GM18861 (cell line): Measurements from ENCODE around the gene UBA6.
"Not testable (repeated sequence)": the region's sequence is repeated elsewhere in the genome, so short reads cannot be mapped to it uniquely, and the experiment has no call there.

ENCODE experiments used
- ATAC-seq: cut with Tn5 transposase; IDR thresholded peaks from one replicate; pipeline ENCODE4 v1.9.1; 2021; ENCODE audit not compliant: unreplicated experiment

UBA6 gene

DNA sequence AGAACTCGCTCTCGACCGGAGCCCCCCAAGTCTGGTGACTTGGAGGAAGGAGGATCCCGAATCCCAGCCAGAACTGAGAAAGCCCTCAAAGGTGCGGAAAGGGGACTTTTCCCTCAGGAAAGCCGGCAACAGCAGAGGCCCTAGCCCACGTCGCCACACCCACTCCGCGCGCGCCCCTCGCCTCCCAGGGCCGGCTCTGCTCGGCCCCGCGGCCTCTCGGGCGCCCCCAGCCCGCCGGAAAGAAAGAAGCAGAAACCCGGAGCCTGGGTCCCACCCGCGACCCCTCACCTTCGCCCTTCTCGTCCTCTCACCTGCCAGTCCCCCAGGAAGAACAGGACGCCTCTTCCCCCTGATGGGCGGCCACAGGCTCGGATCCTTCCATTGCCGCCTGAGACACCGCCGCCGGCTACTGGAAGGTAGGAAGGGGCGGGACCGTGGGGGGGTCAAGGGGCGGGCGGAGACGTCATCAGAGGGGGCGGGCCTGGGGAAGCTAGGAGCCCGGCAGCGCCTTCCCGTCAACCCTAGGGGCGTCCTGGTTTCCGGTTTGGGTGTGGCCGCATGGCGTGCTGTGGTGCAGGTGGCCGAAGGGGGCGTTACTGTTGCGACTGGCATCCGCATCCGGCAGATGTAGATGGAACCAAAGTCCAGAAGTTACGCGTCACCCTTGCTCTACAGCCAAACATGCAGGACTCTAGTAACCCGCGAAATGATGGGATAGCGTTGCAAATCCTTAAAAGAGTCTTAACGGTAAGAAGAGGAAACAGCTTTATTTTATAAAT lies at the start of gene UBA6:
Gene UBA6, minus strand, starts transcription at position 418 of the 779 bp plus-strand sequence. Its CDS starts 36 bp downstream, at position 382.
- peak; percentile 96 for ATAC-seq

DNA sequence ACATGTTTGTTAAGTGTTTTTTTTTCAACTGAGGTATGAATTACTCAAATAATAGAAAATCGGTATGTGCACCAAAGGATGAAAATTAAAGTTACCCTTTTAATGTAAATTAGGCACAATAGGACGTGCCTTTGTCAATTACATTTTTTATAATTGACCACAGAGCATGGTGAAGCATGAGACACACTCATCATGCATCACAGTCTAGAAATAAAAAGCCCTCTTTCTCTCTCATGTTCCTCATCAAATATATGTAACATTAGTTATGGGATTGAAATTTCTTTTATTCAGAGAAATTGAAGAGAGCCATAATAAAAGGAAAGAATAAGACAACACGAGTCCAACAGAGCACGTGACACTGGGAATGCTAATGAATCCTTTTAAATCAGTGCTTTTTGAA lies 49.7 kb upstream of the UBA6 start:
- no peak for ATAC-seq

DNA sequence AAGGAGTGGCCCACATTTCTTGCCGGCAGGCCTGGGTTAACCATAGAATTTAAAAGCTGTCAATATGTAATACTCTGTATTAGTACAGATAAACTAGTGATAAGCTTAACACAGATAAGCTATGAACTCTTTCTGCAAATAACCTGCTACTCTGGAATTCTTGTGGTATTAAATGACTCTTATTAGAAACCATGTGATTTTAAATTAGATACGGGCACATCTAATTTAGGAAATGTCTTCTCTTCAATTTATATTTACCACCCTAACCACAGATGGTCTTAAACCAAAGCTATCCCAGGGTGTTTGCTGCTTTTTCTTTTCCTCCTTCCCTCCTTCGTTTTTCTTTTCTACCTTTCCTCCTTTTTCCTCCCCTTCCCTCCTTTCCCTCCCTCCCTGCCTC lies 48.3 kb upstream of the UBA6 start:
- ATAC-seq: no peak

DNA sequence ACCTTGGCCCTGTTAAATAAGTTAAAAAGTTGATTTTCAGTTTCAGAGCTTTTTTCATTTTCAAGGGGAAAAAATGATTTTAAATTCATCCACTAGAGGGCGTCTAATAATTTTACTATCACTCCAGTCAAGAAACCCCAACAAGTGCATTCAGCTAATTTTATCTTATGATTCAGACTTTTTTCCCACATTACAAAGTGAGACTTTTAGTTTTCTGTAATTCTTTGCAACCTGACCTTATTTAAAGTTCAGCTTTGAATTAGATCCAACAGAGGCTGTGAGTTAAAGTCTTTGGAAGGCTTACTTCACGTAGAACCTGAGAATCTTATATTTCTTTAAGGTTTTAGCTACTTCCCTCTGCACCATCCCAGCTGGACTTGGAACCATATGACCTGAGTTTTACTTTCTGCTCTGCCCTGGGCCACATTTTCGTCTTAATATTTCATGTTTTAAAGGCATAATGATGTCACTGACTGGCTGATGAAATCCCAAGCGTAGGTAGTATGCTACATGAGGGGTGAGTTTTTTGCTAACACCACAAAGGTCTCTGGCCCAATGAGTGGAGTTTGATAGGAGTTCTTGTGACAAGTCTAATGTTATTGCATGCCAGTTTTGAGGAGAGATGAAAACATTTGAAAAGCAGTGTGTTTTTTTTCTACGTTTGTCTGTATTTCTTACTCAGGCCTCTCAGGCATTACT lies 46.0 kb upstream of the UBA6 start:
- peak; percentile 60 for ATAC-seq

DNA sequence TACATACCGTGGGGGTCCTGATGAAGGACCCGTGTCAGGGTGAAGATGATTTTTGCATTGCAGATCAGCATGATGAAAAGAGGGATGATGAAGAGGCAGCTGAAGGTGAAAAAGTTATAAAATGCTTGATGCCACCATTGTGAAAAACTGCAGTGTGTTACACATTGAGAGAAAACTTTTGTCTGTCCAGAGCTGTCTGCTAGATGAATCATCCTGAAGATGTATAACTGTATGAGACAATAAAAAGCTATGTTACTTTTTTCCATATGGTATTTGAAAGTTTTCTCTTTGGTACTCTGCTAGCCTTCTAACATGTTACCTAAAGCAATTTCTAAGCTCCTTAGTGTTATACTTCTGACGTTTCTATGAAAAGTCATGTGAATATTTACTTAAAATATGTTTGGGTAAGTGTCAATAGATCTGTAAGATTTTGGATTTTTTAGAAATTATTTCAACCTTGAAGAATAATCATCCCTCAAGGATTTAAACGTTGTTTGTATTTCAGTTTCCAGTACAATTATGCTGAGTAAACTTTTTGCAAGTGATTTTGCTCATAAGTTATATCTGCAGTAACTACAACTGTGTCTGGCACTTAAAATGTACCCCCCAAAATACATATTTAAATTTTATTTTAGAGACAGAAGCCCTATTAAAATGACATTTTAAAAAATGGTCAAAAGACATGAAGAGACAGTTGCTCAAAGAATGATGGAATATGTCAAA lies 43.8 kb upstream of the UBA6 start:
- ATAC-seq: no peak

DNA sequence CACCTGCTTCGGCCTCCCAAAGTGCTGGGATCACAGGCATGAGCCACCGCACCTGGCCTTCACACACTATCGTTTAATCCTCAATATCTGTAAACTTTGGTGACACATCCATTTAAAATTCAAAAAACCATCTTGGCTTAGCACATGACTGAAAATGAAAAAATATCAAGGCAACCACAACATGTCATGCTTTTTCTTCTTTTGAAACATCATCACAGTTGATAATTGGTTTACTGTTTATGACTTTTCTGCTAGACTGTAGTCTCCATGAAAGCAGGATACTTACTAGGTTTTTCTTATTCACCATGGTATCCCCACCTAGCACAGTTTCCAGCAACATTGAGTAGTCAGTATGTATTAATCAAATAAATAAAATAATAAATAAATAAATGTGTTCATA lies 42.2 kb upstream of the UBA6 start:
- no peak for ATAC-seq

- no peak for ATAC-seq
These were observed 35.3 kb upstream of the UBA6 start for GRCh38 chr4:67736262-67736661.

DNA sequence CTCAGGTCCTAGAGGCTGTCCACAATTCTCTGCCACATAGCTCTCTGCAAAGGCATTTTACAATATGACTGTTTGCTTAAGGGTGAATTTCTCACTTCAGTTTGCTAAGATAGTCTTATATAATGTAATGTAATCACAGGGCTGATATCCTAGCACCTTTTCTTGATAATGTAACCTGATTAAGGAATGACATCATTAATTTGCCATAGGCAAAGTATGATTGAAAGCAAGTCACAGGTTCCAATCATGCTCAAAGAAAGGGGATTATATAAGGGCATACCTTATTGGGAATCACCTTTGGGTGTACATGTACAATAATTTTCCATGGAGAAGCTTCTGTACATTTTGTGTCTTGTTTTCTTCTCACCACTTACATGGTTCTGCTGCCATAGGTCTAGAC lies 34.4 kb upstream of the UBA6 start:
- ATAC-seq: no peak

GRCh38 chr4:67730511-67730910 lies 29.6 kb upstream of the UBA6 start:
- not testable (repeated sequence) for ATAC-seq

- no peak for ATAC-seq
These were observed 26.3 kb upstream of the UBA6 start for GRCh38 chr4:67727124-67727850.

- ATAC-seq: no peak
These were observed 25.0 kb upstream of the UBA6 start for GRCh38 chr4:67725981-67726380.

GRCh38 chr4:67725132-67725531 lies 24.2 kb upstream of the UBA6 start:
- no peak for ATAC-seq

DNA sequence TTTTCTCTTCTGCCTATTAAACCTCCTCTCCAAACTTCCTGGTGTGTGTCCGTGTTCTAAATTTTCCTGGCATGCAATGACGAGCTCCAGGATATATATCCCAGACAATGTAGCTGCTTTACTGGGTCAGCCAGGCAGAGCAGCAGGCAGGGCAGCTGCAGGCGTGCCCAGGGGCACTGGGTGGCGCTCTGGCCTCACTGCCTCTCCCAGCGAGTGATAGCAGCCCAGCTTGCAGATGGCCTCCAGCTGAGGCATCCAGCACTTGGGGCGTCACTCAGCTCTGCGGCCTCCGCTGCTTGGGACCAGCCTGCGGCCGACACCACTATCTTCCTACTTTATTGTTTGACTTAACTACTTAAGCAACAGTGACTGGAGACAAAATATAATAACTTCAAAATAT lies 23.0 kb upstream of the UBA6 start:
- no peak for ATAC-seq

DNA sequence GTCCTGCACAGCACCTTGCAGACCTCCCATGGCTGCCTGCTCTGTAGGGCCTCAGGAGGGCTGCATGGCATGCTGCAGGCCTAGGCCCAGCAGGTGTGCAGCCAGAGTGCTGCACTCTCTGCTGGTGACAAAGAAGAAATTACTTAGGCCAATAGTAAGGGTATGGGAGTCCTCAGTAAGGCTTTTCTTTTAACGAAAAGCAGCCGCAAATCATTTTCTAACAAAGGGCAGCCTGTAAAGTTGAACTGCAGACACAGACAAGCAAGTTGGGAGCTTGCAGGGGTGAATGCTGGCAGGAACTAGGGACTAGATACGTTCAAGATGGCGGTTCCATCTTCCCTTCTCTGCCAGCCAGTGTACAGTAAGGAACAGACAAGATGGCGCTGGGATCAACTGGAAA lies 22.4 kb upstream of the UBA6 start:
- no peak for ATAC-seq

GRCh38 chr4:67721770-67722597 lies 21.0 kb upstream of the UBA6 start:
- no peak for ATAC-seq

GRCh38 chr4:67721315-67721769 lies 20.4 kb upstream of the UBA6 start:
- no peak for ATAC-seq

- ATAC-seq: no peak
These were observed 19.1 kb upstream of the UBA6 start for GRCh38 chr4:67719953-67720617.

DNA sequence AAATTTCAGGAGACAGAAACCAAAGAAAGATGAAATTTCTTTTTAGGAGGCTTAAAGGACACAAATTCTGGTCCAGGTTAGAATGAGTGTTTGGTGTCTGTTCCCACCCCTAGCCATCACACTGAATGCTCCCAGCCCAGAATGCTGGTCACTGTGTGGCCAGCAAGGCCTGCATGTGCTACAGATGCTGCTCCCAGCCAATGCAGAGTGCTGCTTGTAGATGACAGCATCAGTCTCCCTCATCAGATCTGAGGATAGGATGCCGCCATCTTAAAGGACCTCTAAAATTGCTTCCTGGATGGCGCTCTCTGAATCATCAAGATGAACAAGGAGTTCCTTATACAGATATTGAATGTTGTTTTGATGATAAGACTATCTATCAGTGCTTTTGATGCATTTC lies 17.9 kb upstream of the UBA6 start:
- no peak for ATAC-seq

- no peak for ATAC-seq
These were observed 16.6 kb upstream of the UBA6 start for GRCh38 chr4:67717586-67717985.

DNA sequence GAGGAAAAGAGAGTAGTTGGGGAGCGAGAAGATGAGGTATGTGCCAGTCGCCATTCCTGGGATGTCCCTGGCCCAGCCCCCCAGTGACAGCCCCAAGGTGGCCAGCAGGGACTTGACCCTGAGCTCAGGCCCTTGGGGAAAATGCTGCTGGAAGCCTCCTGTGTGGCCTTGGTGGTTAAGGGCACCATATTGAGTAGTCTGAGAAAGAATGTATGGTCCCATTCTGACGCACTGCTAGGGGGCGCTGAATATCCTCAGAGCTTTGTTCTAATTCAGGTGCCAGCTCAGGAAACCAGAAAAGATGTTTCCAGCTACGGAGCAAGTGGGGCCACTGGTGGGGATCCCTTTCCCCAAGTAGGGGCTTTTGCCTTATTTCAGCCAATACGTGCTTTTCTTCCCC lies 14.0 kb upstream of the UBA6 start:
- ATAC-seq: no peak
